Measurements from ENCODE around the gene SOX21. TPM values are rescaled to one million over a fixed set of nuclear protein-coding genes. Genes with fewer than 3 reads are reported as not detected.
"Not testable (repeated sequence)": the region's sequence is repeated elsewhere in the genome, so short reads cannot be mapped to it uniquely, and the experiment has no call there.

Gene SOX21
- total RNA-seq: not detected in 2 replicates

DNA sequence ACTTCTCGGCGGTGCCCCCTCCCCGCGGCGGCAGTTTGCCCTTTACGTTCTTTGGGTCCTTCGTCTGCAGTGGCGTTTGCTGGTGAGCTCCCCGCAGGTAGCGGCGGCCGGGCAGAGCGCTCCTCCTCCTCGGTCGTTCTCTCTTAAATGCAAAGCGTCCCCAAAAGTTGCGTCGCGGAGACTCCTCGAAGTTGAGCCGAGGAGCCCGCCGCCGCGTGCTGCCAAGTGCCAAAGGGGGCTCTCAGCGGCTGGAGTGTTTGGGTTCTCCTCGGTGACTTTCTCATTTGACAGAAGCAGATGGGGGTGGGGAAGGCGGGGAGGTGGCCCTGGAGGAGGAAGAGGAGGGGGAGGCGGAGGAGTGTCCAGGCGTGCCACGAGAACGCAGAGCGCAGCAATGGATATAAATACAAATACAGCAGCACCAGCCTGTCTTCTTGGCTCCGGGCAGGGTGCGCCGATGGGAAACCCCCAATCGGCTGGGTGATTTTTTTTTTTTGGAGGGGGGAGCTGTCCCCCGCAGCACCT lies at the start of gene SOX21:
Gene SOX21, minus strand, starts transcription at position 259 of the 525 bp plus-strand sequence. CDS start 496 bp downstream, outside the sequence.
- intact Hi-C loops (cut with micrococcal nuclease): no loop called here

DNA sequence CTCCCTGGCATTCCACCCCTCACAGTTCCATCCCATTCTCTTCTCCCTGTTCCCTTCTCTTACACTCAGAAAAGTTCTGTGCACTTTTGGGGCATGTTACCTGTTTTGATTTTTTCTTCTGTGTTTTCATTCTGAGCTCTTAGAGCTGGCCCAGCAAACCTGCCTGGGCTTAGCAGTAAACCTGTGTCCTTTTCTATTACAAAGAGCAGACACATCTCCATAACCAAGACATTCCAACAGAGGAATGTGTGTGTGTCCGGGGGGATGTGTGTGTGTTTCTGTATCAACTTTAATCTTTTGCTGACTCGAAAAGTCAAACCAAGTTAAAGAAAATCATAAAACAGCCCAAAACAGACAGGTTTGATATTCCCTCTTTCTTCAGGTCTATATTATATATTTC lies 49.1 kb upstream of the SOX21 start:
- intact Hi-C loops (cut with micrococcal nuclease): no loop called here

DNA sequence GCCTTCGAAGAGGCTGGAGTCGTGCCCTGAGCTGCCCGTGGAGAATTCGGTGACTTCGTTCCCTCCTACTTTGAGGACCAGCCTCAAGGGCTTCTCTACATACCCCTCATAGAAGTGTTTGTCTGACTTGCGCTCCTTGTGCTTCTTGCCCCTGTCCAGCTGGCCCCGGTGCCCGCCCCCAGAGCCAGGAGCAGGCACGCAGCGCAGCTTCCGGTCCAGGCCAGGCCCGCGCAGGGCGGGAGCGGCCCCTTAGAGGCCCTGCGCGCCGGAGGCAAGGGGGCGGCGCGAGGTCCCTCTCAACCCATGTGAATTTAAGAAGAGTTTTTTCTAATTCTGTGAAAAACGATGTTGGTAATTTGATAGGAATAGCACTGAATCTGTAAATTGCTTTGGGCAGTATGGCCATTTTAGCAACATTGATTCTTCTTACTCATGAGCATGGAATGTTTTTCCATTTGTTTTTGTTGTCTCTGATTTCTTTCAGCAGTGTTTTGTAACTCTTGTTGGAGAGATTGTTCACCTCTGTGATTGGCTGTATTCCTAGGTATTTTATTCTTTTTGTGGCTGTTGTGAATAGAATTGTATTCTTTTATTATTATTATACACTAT lies 46.9 kb upstream of the SOX21 start:
- intact Hi-C loops (cut with micrococcal nuclease): no loop called here

DNA sequence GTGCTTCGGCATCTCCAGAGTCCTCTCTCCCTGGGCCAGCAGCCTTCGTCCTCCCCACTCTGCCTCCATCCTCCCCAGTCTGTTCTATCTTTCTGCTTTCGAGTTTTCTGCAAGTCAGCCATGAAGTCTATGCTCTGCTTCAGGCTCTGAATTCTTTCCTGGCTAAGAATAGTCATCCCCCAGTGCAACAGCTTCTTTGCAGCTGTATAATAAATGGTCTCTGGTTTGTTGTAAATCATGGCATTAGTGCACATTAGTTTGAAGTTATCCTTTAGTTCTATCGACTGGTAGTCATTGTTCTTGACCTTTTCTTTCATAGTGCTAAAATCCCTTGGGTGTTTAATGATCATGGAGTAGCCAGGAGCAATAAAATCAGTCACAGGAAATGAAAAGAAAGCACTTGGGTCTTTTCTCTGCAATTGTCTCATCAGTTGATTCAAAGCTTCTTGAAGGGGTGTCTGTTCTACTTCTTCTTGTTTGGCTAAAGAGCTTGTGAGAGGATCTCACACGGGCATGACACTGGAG lies 46.2 kb upstream of the SOX21 start:
- intact Hi-C loops (cut with micrococcal nuclease): no loop called here

DNA sequence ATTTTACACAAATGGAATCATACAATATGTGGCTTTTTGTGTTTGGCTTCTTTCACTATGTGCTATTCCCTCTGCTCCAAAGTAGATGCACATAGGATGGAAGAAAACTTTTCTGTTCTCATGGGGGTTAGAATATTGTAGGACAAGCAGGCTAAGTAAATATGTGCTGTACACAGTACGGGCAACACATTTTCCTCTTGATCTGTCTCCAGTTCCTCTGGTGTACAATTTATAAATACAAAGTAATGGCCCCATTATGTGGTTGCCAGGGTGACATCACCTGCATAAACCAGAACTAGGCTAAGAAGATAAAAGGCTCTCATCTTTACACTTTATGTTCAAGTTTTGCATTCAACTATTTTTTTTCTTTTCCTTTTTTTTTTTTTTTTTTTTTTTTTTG lies 41.0 kb upstream of the SOX21 start:
- intact Hi-C loops (cut with micrococcal nuclease): no loop called here

DNA sequence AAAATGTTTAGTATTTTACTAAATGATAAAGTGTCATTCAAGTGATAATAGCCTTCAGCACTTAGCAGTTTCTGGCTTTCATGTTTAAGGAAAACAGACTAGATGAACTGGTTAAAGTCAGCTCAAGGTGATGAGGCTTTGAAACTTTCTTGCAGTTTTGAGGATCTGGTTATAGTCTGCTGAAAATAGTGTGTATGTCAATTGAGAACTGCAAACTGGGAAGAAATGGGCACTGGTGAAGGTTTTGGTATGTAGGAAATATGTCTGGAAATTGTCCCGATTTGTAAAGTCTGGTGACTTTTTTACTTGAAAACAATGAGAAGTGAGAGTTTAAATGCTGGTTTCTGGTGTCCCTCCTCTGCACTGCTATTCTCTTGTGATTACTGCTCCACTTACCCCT lies 36.8 kb upstream of the SOX21 start:
- intact Hi-C loops (cut with micrococcal nuclease): no loop called here

DNA sequence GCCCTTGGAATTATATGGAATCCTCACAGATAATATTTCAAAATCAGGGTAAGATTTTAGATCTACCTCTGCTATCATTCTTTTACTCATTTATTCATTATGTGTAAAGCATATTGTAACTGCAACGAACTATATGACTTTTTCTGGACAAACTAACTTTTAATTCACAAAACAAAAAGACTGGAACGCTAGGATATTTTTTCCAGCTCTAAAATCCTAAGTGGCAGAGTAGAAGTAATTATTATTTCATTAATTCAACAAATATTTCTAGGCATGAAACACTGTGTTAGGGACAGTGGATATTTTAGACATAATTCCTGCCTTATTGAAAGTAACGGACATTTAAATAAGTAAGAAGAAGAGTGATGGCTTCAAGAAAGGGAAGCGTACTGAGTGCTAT lies 26.9 kb upstream of the SOX21 start:
- intact Hi-C loops (cut with micrococcal nuclease): no loop called here

DNA sequence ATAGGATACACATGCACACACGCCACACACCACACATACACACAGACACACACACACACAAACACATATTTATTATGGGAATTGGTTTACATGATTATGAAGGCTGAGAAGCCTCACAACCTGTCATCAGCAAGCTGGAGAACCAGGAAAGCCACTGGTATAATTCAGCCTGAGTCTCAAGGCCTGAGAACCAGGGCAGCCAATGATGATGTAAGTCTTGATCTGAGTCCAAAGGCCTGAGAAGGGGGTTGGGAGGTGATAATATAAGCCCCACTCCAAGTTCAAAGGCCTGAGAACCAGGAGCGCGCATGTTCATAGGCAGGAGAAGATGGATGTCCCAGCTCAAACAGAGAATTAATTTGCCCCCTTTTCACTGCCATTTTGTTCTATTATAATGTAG lies 18.7 kb upstream of the SOX21 start:
- intact Hi-C loops (cut with micrococcal nuclease): no loop called here

DNA sequence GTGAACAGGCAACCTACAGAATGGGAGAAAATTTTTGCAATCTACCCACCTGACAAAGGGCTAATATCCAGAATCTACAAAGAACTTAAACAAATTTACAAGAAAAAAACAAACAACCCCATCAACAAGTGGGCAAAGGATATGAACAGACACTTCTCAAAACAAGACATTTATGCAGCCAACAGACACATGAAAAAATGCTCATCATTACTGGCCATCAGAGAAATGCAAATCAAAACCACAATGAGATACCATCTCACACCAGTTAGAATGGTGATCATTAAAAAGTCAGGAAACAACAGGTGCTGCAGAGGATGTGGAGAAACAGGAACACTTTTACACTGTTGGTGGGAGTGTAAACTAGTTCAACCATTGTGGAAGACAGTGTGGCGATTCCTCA lies 17.6 kb upstream of the SOX21 start:
- intact Hi-C loops (cut with micrococcal nuclease): not testable (repeated sequence)

DNA sequence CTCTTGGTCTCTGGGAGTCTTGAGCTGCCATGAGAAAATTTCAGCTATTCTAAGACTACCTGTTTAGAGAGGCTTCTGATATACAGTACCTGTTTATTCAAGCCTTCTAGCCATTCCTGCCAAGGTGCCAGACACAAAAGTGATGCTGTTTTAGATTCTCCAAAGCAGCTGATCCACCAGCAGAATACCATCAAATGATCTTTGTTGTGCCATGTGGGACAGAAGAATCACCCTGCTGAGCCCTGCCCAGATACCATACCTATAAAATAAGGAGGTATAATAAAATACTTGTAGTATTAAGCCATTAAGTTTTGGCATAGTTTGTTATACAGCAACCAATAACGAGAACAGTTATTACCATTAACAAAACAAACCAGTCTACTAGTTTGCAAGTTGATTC lies 14.1 kb upstream of the SOX21 start:
- intact Hi-C loops (cut with micrococcal nuclease): no loop called here

DNA sequence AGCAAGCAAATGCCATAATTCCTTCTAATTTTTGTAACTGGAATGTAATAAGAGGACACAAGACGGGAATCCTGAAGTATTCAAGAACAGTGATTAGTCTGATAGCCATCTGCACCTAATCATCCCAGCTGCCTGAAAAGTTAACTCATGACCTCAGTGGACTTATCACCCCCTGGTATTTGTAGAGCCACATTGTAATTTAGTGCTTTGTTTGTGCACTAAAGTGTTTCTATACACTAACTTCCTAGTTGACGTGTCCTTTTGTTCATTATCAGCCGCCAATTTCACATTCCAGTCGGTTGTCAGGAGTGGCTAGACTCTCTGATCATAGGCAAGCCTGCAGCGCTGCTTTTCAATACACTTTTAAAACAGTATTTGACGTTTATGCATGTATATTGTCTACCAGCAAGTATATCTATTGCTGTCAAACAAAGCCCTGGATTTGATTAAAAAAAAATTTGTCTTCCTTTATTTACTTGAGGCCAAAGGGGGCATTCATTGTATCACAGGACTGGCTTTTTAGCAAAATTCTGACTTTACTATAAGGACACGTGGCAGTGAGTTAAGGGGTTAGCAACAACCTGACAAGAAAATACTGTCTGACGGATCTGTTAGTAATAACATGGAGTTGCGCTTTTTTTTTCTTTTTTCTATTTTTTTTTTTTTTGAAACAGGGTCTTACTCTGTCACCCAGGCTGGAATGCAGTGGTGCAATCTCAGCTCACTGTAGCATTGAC lies 10.4 kb upstream of the SOX21 start:
- intact Hi-C loops (cut with micrococcal nuclease): no loop called here

DNA sequence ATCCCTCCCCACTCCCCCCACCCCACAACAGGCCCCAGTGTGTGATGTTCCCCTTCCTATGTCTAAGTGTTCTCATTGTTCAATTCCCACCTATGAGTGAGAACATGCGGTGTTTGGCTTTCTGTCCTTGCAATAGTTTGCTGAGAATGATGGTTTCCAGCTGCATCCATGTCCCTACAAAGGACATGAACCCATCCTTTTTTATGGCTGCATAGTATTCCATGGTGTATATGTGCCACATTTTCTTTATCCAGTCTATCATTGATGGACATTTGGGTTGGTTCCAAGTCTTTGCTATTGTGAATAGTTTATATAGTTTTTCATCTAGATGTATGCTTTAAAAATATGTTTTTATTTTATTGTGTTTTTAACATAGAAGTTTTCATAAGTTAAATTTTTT lies 6.4 kb upstream of the SOX21 start:
- intact Hi-C loops (cut with micrococcal nuclease): not testable (repeated sequence)

DNA sequence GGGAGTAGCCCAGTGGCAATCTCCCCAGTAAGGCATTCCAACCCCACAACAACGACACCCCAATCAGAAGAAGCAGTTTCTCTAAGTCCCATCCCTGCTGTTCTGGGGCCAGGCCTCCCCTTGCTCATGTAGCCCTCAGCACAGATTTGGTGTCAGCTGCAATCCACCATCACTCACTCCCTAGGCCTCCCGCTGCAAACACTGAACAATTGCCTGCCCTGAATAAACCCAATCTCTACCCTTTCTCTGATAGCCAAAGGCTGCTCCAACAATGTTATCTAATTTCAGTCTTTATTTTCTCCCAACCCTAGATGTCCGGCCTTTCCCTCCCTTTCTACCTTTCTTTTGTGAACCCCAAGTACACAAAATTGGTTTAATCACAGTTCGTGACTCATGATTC lies 5.6 kb upstream of the SOX21 start:
- intact Hi-C loops (cut with micrococcal nuclease): no loop called here

DNA sequence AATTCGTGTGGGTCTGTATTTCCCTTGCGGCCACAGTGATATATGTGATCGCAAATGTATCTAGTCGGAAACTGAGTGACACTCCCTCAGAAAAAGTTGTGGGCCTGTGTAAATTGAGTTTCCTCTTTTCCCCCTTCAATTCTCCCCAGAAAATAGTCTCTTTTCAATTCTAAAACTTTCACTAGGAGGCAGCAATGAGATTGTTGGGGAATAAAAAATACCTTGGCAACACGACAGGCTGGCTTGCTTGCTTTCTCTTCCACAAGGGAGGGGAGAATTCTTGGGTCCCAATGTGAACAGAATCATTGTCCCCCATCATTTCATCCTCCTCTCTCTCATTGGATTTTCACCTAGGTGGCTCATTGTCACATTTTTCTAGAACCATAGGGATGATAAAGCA lies 3.7 kb upstream of the SOX21 start:
- intact Hi-C loops (cut with micrococcal nuclease): no loop called here

DNA sequence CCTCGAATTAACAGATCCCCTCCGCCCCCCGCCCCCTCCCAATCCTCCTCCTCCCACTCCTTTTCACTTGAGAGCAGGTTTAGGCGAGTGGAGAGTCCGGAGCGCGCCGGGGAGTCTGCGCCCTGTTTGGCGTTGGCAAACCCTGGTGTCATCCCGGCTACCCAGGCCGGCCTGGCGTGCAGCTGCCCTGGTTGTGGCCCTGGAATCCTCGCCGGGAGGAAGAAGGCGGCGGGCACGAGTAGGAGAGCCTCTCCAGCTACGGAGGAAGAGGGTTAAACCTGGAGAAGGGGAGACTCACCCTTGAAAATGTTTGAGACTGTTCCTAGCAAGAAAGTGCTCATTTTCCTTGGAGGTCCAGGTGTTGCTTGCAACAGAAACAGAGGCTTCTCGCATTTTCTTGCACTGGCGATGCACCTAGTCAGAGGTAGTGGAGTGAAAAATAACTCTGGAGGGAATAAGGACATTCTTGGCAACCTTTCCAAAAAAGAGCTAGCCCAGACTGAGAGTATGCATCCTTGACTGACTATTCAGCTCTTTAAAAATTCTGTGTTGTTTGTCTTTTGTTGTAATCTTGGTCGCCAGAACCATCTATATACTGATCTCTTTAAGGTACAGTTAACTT lies 1.3 kb upstream of the SOX21 start:
- intact Hi-C loops (cut with micrococcal nuclease): no loop called here

DNA sequence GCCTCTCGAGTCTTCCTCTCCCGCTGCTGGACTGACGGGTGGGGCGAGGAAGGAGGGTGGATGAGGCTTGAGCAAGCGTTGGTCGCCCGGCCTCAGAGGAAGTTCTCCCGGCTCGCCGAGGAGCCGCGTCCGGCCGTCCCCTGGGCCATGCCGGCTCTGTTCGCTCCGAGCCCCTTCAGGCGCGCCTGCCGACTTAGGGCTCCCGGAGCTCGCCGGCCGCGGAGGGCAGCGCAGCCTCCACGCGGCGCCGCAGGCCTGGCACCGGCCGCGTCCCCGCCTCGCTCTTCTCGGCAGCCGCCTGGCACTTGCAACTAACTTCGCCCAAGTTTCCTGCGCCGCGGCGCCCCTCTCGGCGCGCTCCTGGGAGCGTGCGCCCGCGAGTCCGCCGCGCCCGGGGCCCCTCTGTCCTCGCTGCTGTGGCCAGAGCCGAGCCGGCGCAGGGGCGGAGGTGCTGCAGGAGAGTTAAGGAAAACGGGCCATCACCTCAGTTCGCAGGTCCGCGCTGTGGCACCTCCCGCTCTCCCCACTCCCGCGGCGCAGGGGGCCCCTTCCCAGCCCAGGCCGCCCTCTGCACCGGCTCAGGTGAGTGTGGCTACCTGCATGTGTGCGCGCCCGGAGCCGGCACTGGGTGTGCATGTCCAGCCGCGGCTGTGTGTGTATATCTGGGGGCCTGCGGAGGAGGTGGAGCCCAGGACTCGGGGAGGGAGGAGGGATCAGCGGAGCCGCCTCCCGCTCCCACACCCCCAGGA lies 641 bp upstream of the SOX21 start:
- intact Hi-C loops (cut with micrococcal nuclease): no loop called here

DNA sequence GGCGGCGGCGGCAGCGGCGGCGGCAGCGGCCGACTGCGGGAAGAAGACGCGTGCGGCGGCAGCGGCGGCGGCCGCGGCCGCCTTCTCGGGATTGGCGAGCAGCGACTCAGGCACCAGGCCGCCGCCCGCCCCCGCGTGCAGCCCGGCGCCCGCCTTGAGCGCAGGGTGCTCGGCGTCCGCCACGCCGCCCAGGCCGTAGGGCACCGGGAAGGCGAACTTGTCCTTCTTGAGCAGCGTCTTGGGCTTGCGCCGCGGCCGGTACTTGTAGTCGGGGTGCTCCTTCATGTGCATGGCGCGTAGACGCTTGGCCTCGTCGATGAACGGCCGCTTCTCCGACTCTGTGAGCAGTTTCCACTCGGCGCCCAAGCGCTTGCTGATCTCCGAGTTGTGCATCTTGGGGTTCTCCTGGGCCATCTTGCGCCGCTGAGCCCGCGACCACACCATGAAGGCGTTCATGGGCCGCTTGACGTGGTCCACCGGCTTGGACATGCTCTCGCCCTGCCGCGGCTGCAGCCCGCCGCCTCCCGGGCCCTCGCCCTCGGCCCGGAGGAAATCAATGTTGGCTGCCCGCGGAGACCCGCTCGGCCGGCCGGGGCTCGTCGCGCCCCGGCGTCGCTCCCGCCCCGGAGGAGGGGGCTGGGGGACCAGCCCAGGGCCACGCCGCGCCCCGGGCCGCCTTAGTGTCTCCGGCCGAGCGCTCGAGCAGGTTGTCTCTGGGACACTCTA lies 621 bp downstream of the SOX21 start:
- intact Hi-C loops (cut with micrococcal nuclease): loop anchor here (1.0 to 2.0 kb wide), 2 partner anchors 8 to 277 kb away; no protein-coding TSS in a partner anchor

DNA sequence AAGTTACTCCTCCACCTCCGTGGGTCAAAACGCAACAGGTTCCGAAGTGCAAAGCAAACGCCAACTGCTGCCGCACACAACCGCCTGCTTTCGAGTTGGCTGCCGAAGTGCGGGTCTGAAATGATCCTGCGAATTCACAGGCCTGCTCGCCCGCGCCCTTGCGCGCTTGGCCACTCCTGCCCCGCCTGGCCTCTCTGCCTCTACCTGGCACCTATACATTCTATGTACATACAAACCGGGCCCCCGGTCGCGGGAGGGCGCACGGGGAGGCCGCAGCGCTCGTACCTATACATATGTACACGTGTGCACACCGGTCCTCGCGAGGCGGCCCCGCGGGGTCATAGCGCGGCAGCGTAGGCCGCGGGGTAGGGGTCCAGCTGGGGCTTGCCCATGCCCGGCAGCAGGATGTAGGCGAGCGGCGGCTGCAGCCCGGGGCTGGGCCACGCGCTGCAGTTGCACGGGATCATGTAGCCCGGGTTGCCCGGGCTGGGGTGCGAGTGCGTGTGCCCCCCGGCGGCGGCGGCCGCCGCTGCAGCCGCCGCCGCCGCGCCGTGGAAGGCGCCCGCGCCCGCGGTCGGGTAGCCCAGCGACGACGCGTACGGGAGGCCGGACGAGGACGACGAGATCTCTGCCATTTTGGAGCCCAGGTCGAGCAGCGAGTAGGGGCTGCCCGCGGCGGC lies 1.3 kb downstream of the SOX21 start:
- intact Hi-C loops (cut with micrococcal nuclease): loop anchor here (1.0 to 2.0 kb wide), 2 partner anchors 8 to 276 kb away; no protein-coding TSS in a partner anchor

DNA sequence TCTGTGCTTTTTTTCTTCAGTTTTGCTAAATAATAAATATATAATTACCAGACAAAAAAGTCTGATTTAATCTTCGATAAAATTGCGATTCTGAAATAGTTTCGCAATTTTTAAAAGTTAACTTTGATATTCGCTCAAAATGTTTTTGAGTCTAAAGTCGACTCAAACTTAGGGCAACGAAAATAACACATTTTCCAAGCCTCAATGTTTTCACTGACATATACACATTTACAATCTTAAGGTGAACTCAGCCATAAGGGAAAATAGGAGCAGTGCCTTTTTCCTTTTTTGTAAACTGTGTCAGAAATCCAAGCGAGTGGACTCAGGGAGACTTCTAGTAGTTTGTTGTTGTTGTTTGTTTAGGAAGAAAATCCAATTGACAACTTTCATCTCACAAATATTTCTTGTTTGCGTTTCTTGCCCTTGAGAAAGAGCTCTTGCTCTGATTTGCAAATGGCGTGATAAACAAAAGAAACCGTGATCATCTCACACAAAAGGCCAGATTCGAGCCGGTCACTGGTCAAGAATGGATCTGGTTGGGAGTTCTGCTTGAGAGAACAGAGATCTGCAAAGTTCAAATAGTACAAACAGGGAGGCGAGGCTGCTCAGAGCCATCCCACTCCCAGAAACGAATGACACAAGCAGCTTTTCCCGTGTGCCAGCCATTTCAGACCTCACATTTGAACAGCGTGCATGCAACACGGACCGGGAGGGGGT lies 2.1 kb downstream of the SOX21 start:
- intact Hi-C loops (cut with micrococcal nuclease): loop anchor here (2.0 kb wide), 1 partner anchor 275 kb away; no protein-coding TSS in a partner anchor
